Prostate gland (tissue), 2 donors: ENCODE results near the gene ANGPTL8.

Experiments used
- CTCF ChIP-seq, 4 experiments: fragments of 200-600 bp in 2 of 4; fragments of 450-650 bp in 2 of 4; sonication (generic) in 2 of 4; IDR thresholded peaks; 1 replicate in 3 of 4; 2 replicates in 1 of 4; pipeline ENCODE4 v1.5.1; 2016 to 2019; ENCODE audit warnings: antibody characterized with exemption in 4 of 4, mild to moderate bottlenecking in 2 of 4, moderate library complexity in 2 of 4
- POLR2A ChIP-seq: fragments of 450-650 bp; IDR thresholded peaks from one replicate; pipeline ENCODE4 v1.6.1; 2016; ENCODE audit warnings: antibody characterized with exemption, mild to moderate bottlenecking

GRCh38 chr19:11208561-11209471, 30.6 kb upstream of the ANGPTL8 start:
- no peak for TF ChIP-seq POLR2A
- no peak for TF ChIP-seq CTCF (IDR thresholded peaks at IDR 0.05)
